ENCODE data around the gene SORCS1.

DNA sequence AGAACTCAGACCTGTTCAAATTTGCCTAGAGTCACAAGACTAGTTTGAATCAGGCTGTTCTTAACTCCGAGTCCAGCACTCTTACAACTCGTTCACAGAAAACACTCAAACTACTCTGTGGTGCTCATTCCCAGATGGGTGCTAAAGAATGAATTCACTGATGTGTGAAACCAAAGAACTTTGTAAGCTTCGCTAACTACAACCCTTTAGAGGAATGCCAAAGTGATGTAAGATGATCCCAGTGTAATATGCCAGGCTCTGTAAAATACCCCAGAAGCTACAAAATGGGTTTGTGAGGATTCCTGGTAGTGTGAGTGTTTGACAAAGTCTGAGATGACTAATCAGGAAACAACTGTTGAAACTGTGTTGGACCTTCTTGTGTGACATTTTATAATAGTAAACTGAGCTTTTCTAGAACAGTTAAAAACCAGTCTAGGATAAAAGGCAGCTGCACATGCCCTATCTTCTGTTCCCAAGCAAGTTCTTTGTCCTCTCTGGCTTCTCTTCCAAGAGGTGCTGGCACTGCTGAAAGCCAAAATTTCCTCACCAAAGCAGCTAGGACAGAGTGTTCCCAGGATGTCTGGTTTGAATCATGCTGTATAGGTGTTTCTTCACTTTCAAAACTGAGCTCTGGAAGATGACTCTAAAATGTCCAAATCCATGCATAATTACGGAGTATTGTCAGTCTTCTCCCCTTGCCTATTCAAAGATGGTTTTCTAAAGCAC, 527.6 kb downstream of the SORCS1 start:
- TF ChIP-seq, protein P1, sequence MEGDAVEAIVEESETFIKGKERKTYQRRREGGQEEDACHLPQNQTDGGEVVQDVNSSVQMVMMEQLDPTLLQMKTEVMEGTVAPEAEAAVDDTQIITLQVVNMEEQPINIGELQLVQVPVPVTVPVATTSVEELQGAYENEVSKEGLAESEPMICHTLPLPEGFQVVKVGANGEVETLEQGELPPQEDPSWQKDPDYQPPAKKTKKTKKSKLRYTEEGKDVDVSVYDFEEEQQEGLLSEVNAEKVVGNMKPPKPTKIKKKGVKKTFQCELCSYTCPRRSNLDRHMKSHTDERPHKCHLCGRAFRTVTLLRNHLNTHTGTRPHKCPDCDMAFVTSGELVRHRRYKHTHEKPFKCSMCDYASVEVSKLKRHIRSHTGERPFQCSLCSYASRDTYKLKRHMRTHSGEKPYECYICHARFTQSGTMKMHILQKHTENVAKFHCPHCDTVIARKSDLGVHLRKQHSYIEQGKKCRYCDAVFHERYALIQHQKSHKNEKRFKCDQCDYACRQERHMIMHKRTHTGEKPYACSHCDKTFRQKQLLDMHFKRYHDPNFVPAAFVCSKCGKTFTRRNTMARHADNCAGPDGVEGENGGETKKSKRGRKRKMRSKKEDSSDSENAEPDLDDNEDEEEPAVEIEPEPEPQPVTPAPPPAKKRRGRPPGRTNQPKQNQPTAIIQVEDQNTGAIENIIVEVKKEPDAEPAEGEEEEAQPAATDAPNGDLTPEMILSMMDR (conservative IDR thresholded peaks at IDR 0.05; ENCODE audit: low read depth in 2 of 2) = no peak
- TF ChIP-seq EZH2 (IDR thresholded peaks at IDR 0.05; ENCODE audit: low read depth, unreplicated experiment) (no peak), POLR2AphosphoS5 (IDR thresholded peaks at IDR 0.05; ENCODE audit: low read depth) (no peak), NANOG (IDR thresholded peaks at IDR 0.05; ENCODE audit: borderline replicate concordance) (no peak), STAT1 (IDR thresholded peaks at IDR 0.05; ENCODE audit: unreplicated experiment) (no peak)
- TF ChIP-seq, protein P2, sequence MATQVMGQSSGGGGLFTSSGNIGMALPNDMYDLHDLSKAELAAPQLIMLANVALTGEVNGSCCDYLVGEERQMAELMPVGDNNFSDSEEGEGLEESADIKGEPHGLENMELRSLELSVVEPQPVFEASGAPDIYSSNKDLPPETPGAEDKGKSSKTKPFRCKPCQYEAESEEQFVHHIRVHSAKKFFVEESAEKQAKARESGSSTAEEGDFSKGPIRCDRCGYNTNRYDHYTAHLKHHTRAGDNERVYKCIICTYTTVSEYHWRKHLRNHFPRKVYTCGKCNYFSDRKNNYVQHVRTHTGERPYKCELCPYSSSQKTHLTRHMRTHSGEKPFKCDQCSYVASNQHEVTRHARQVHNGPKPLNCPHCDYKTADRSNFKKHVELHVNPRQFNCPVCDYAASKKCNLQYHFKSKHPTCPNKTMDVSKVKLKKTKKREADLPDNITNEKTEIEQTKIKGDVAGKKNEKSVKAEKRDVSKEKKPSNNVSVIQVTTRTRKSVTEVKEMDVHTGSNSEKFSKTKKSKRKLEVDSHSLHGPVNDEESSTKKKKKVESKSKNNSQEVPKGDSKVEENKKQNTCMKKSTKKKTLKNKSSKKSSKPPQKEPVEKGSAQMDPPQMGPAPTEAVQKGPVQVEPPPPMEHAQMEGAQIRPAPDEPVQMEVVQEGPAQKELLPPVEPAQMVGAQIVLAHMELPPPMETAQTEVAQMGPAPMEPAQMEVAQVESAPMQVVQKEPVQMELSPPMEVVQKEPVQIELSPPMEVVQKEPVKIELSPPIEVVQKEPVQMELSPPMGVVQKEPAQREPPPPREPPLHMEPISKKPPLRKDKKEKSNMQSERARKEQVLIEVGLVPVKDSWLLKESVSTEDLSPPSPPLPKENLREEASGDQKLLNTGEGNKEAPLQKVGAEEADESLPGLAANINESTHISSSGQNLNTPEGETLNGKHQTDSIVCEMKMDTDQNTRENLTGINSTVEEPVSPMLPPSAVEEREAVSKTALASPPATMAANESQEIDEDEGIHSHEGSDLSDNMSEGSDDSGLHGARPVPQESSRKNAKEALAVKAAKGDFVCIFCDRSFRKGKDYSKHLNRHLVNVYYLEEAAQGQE (IDR thresholded peaks at IDR 0.05; ENCODE audit: unreplicated experiment) = no peak

All from GM23338 (cell line).